H1 (cell line): ENCODE data around the gene AGBL5. TPM values are rescaled to one million over a fixed set of nuclear protein-coding genes. Genes with fewer than 3 reads are reported as not detected.

Experiments used
- CTCF ChIA-PET: fragments of 300-600 bp; sonication (Branson Sonifier 250); formaldehyde crosslinking; loops from one replicate; lab custom pipeline; 2021; ENCODE audit not compliant: partially characterized antibody; lab: Charles Lee
- POLR2A ChIA-PET: fragments of 300-600 bp; sonication (Branson Sonifier 250); formaldehyde crosslinking; loops from one replicate; lab custom pipeline; 2021; ENCODE audit warnings: inconsistent platforms; ENCODE audit not compliant: partially characterized antibody; lab: Charles Lee
- DNase-seq, 2 experiments: peaks; one replicate each; pipeline versions ENCODE4 v3.0.0 to v3.0.0-alpha.2; 2010 to 2022; ENCODE audit warnings: low spot score in 2 of 2, low read depth in 1 of 2, mixed read lengths in 1 of 2
- FAIRE-seq: peaks from 2 replicates; lab custom pipeline; 2011; peaks lifted over from hg19 to GRCh38; lab: Jason Lieb, UNC
- H2AFZ ChIP-seq: 2 replicates; pipeline ENCODE4 v1.8.1; 2012; ENCODE audit warnings: low read length, inconsistent platforms
- H2AK5ac ChIP-seq: 2 replicates; pipeline ENCODE4 v1.6.1; 2013; ENCODE audit warnings: low read depth, low read length
- H2BK120ac ChIP-seq: replicated peaks from 2 replicates; pipeline ENCODE3; 2013; ENCODE audit warnings: low read depth, low read length, inconsistent platforms
- H2BK12ac ChIP-seq: 2 replicates; pipeline ENCODE4 v1.6.1; 2013; ENCODE audit warnings: low read depth, low read length
- H2BK15ac ChIP-seq: 2 replicates; pipeline ENCODE4 v1.6.1; 2013; ENCODE audit warnings: low read length
- H2BK20ac ChIP-seq: 2 replicates; pipeline ENCODE4 v1.6.1; 2013; ENCODE audit warnings: low read length
- H2BK5ac ChIP-seq: 2 replicates; pipeline ENCODE4 v1.6.1; 2013; ENCODE audit warnings: low read depth, low read length
- H3K14ac ChIP-seq: 2 replicates; pipeline ENCODE4 v1.6.1; 2013; ENCODE audit warnings: inconsistent platforms; ENCODE audit not compliant: insufficient read length
- H3K18ac ChIP-seq: 2 replicates; pipeline ENCODE4 v1.6.1; 2013; ENCODE audit warnings: low read length; ENCODE audit errors: extremely low read depth
- H3K23ac ChIP-seq: 2 replicates; pipeline ENCODE4 v1.6.1; 2013; ENCODE audit warnings: inconsistent platforms; ENCODE audit not compliant: insufficient read length
- H3K23me2 ChIP-seq: 2 replicates; pipeline ENCODE4 v1.6.1; 2013; ENCODE audit warnings: low read depth, low read length
- H3K27ac ChIP-seq: 2 replicates; pipeline ENCODE4 v1.6.1; 2011; ENCODE audit warnings: low read depth, low read length, inconsistent platforms
- H3K27me3 ChIP-seq, 4 experiments: replicated peaks in 1 of 4; 1 replicate in 1 of 4; 2 replicates in 3 of 4; pipeline versions ENCODE4 v1.6.1 to v1.8.1; 2011 to 2013; ENCODE audit warnings: low read length in 3 of 4, mild to moderate bottlenecking in 3 of 4, inconsistent platforms in 2 of 4, mixed read lengths in 2 of 4, moderate library complexity in 1 of 4; ENCODE audit not compliant: control insufficient read depth in 3 of 4, insufficient read depth in 3 of 4; ENCODE audit errors: extremely low read depth in 1 of 4
- H3K36me3 ChIP-seq, 4 experiments: 2 replicates each; pipeline versions ENCODE4 v1.6.1 to v1.8.1; 2011 to 2013; ENCODE audit warnings: mild to moderate bottlenecking in 4 of 4, low read length in 3 of 4, moderate library complexity in 2 of 4, control low read depth in 1 of 4, inconsistent platforms in 1 of 4; ENCODE audit not compliant: insufficient read depth in 4 of 4, control insufficient read depth in 2 of 4
- H3K4ac ChIP-seq: replicated peaks from 2 replicates; pipeline ENCODE3; 2013; ENCODE audit warnings: low read length, low read depth, mixed read lengths, inconsistent platforms; ENCODE audit not compliant: insufficient read length
- H3K4me1 ChIP-seq, 4 experiments: replicated peaks in 1 of 4; 1 replicate in 1 of 4; 2 replicates in 3 of 4; pipeline versions ENCODE4 v1.6.1 to v1.8.1; 2011 to 2013; ENCODE audit warnings: low read length in 3 of 4, inconsistent platforms in 2 of 4, mixed read lengths in 1 of 4; ENCODE audit not compliant: insufficient read depth in 4 of 4, control insufficient read depth in 3 of 4
- H3K4me2 ChIP-seq, 2 experiments: 2 replicates each; pipeline versions ENCODE4 v1.6.1 to v1.8.1; 2011 to 2013; ENCODE audit warnings: low read depth in 2 of 2, low read length in 2 of 2, control low read depth in 1 of 2, inconsistent platforms in 1 of 2, mild to moderate bottlenecking in 1 of 2; ENCODE audit not compliant: insufficient read depth in 1 of 2
- H3K4me3 ChIP-seq, 4 experiments: fragments of 200-600, 300-600 bp in 1 of 4; sonication (generic), shearing (Covaris generic), sonication (Bioruptor Twin) in 1 of 4; 2 replicates each; pipeline versions ENCODE4 v1.5.1 to v1.8.1; 2011 to 2016; ENCODE audit warnings: low read length in 4 of 4, low read depth in 3 of 4, control low read depth in 2 of 4, inconsistent platforms in 2 of 4, mild to moderate bottlenecking in 2 of 4, mixed read lengths in 1 of 4, moderate library complexity in 1 of 4; ENCODE audit not compliant: insufficient read depth in 2 of 4; ENCODE audit errors: extremely low read depth in 1 of 4
- H3K56ac ChIP-seq: replicated peaks from 2 replicates; pipeline ENCODE3; 2013; ENCODE audit warnings: low read depth, mild to moderate bottlenecking, mixed read lengths, low read length, inconsistent platforms; ENCODE audit not compliant: insufficient read length
- H3K79me1 ChIP-seq: 2 replicates; pipeline ENCODE4 v1.6.1; 2013; ENCODE audit warnings: low read depth, low read length, control low read depth
- H3K79me2 ChIP-seq, 2 experiments: 2 replicates each; pipeline versions ENCODE4 v1.6.1 to v1.8.1; 2012 to 2013; ENCODE audit warnings: low read length in 2 of 2, mild to moderate bottlenecking in 2 of 2, inconsistent platforms in 1 of 2; ENCODE audit not compliant: insufficient read depth in 2 of 2, control insufficient read depth in 1 of 2
- H3K9ac ChIP-seq, 4 experiments: replicated peaks in 1 of 4; 1 replicate in 1 of 4; 2 replicates in 3 of 4; pipeline versions ENCODE4 v1.6.1 to v1.8.1; 2011 to 2013; ENCODE audit warnings: low read depth in 3 of 4, low read length in 3 of 4, control low read depth in 2 of 4, mild to moderate bottlenecking in 2 of 4, moderate library complexity in 2 of 4, inconsistent platforms in 1 of 4; ENCODE audit errors: extremely low read depth in 1 of 4
- H3K9me3 ChIP-seq, 2 experiments: 2 replicates each; pipeline versions ENCODE4 v1.6.1 to v1.8.1; 2012 to 2013; ENCODE audit warnings: mild to moderate bottlenecking in 2 of 2, moderate library complexity in 2 of 2, control low read depth in 1 of 2, inconsistent platforms in 1 of 2, low read depth in 1 of 2, low read length in 1 of 2, mixed read lengths in 1 of 2; ENCODE audit not compliant: insufficient read depth in 2 of 2
- H4K20me1 ChIP-seq, 2 experiments: replicated peaks in 1 of 2; 2 replicates each; pipeline versions ENCODE3 to v1.8.1; 2011 to 2013; ENCODE audit warnings: inconsistent platforms in 2 of 2, low read length in 2 of 2, mild to moderate bottlenecking in 1 of 2; ENCODE audit not compliant: insufficient read depth in 2 of 2, control insufficient read depth in 1 of 2
- H4K5ac ChIP-seq: 2 replicates; pipeline ENCODE4 v1.6.1; 2013; ENCODE audit warnings: low read length, low read depth, mixed read lengths, inconsistent platforms; ENCODE audit not compliant: insufficient read length
- H4K8ac ChIP-seq: 2 replicates; pipeline ENCODE4 v1.8.0; 2013; ENCODE audit warnings: mild to moderate bottlenecking, moderate library complexity, low read length, inconsistent platforms; ENCODE audit not compliant: insufficient read depth; ENCODE audit errors: extremely low read depth
- H4K91ac ChIP-seq: replicated peaks from 2 replicates; pipeline ENCODE3; 2013; ENCODE audit warnings: low read length, mixed read lengths, inconsistent platforms; ENCODE audit not compliant: insufficient read length
- WGBS, 2 experiments: shearing (Covaris generic) in 1 of 2; methylation state at CpG; one replicate each; pipeline versions ENCODE4 v1.1.6 to v1.1.7; 2013 to 2015; ENCODE audit warnings: low lambda C conversion rate in 2 of 2, mixed read lengths in 2 of 2, inconsistent platforms in 1 of 2, low coverage in 1 of 2, missing lambda C conversion rate in 1 of 2; ENCODE audit not compliant: insufficient replicate concordance in 2 of 2, insufficient coverage in 1 of 2, insufficient read length in 1 of 2; ENCODE audit errors: extremely low coverage in 1 of 2, missing lambda C conversion rate in 1 of 2; 5-methylcytosine and 5-hydroxymethylcytosine counted together
- polyA plus RNA-seq, 7 experiments: library from polyadenylated mRNA; depleted of rRNA in 3 of 7; stranded (reverse) in 5 of 7; unstranded in 2 of 7; fragments of >200 nt in 5 of 7; fragments of 200-250 nt in 2 of 7; gene quantifications; 1 replicate in 5 of 7; 2 replicates in 1 of 7; 4 replicates in 1 of 7; pipeline versions ENCODE4 v1.2.1 to v1.2.3, GENCODE V29; 2011 to 2013; ENCODE audit warnings: missing spikeins in 2 of 7, mixed read lengths in 2 of 7
- total RNA-seq: library from RNA; stranded (reverse); fragmentation: NEBNext Ultra II Directional; extraction: Animal tissue kit (Norgen Biotek cat#: 25700); gene quantifications from 2 replicates; pipeline ENCODE4 v1.2.1, GENCODE V29; 2021

AGBL5 gene
- total and polyA plus RNA-seq, 2 of the 8 experiments (the other 6 are each of a cell fraction or from before 2014, with no cell fraction given), result 45.4 to 62.0 TPM

DNA sequence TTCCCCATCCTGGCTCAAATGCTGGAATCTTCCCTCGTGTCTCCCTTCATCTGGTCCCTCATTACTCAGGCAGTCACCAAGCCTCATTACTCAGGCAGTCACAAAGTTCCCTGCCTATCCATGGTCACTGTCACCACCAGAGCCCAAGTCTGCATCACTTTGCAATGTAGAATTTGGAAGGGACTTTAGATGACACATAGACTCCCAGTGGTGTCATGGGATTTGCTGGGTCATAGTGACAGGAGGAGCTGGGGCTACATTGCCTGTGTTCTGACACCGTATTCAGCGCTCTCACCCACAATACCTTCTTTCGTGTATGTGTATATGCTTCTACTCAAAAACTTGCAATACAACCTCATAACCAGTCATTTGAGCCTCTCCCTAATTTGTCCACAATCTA lies 24.9 kb downstream of the AGBL5 start:
- H3K56ac ChIP-seq, result no peak overlapping the region
- H4K5ac ChIP-seq, result no peak overlapping the region
- H2AK5ac ChIP-seq, result no peak overlapping the region
- no peak overlapping the region for H3K23ac ChIP-seq
- H3K79me2 ChIP-seq, result no peaks in the 10 kb centered on the region
- no peak overlapping the region for H2AFZ ChIP-seq
- no peak for FAIRE-seq
- CTCF ChIA-PET, result interaction anchor here (0.9 to 16.5 kb wide), 4 partner anchors 9 to 225 kb away, joined by 3 to 160 read pairs (median 4); partner anchors contain the start of genes AGBL5 and KHK
- no peak overlapping the region for H2BK12ac ChIP-seq
- 0 out of 7 replicates have a peak, but pooled peaks cover 0 to 3% (median 0%) of the 10 kb centered on the region in 4 experiments for H3K27me3 ChIP-seq
- no peaks in the 10 kb centered on the region for H3K79me1 ChIP-seq
- no peak overlapping the region for H3K4me2 ChIP-seq
- WGBS, 2 experiments, result 88% methylated on average over 4 of the region's 4 CpGs; no CpG with 5 or more reads in 1 of the 2 experiments
- H3K4ac ChIP-seq, result no peak overlapping the region
- no peak overlapping the region for H2BK120ac ChIP-seq
- H4K20me1 ChIP-seq, result no peaks in the 10 kb centered on the region
- peaks cover 0 to 24% (median 13%) of the 10 kb centered on the region in 4 experiments; a peak in 6 of 7 replicates for H3K4me1 ChIP-seq
- H2BK5ac ChIP-seq, result no peak overlapping the region
- H2BK15ac ChIP-seq, result no peak overlapping the region
- no peak overlapping the region for H4K91ac ChIP-seq
- no peaks in the 10 kb centered on the region for H3K9me3 ChIP-seq
- H3K18ac ChIP-seq, result no peak overlapping the region
- H3K14ac ChIP-seq, result no peak overlapping the region
- H3K9ac ChIP-seq, result no peak overlapping the region
- no peak for DNase-seq
- H3K4me3 ChIP-seq, result no peak overlapping the region
- H3K36me3 ChIP-seq, result no peaks in the 10 kb centered on the region
- H3K27ac ChIP-seq, result no peak overlapping the region
- POLR2A ChIA-PET, result interaction anchor here (0.6 to 1.6 kb wide), 5 partner anchors 15 to 140 kb away, joined by 3 to 6 read pairs (median 4); partner anchors contain the start of gene AGBL5
- H3K23me2 ChIP-seq, result peaks cover 7% of the 10 kb centered on the region; the same call in 1 of the 2 replicates
- no peak overlapping the region for H4K8ac ChIP-seq
- H2BK20ac ChIP-seq, result no peak overlapping the region
